SIG-M5 treated with dmso at 0.1 percent for 504 hours (cell line): ENCODE measurements around the gene SORBS1.

Source experiments
- DNase-seq: peaks from one replicate; lab custom pipeline; 2025; ENCODE audit not compliant: unreplicated experiment; lab: John Stamatoyannopoulos, UW

SORBS1 gene

DNA sequence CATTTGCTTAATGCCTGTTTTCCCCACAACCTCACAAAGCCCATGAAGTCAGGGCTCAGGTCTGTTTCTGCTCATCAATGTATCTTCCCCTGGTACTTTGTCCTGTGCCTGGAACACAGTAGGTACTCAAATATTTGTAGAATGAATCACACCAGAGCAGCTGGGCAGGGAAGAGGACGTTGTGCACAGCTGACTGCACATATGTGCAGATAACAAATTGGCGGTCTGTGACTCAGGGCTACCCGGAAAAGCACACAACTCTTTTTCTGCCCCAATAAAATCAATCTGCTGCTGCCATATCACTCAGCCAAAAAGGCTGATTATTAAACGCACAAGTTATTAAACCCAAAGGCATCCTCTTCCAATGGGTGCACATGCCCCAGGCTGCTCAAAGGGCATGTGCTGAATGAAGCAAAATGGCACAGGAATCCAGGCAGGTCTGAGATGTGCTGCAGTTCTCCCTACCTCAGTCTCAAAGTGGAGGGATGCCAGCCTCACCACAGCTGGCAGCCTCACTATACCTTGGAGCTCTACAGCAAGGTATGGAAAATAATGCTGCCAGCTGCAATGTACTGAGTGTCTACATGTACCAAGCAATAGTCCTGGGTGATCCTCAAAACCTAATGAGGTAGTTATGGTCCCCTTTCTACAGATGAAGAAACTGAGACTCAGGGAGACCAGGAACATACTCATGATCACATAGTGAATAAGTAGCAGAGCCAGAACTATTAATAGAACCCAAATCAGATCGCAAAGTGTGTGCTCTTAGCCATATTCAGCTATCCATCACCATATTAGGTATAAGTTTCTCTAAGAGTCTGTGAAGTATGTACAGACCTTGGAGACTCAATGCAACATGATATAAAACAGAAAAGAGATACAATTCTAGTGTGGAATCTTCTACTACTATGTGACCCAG is 43.4 kb downstream of the SORBS1 start:
- DNase-seq = no peak

DNA sequence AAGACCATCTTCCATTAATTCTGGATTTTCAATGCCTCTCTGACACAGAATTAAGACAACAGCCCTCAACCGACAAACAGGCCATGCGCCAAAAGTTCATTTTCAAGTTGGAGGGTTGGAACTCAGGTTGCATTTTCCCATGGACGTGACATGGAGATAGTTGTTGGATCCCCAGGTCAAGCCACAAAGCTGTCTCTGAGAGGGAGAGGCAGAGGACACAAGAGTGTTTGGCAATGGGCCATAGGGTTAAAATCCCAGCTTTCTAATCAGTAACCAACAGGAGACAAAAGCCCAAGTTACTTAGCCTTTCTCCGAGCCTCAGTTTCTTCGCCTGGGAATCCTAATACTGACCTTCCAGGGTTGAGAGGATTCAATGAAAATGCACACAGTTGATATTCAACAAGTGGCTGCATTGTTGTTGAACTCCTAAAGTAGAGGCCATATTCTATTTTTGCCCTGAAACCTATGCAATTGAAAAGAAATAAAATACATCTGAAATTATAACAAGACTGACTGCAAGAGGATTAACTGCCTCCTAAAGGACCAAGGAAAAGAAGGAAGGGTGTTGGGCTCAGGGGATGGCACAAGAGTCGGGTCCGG is 44.3 kb downstream of the SORBS1 start:
- no peak for DNase-seq

DNA sequence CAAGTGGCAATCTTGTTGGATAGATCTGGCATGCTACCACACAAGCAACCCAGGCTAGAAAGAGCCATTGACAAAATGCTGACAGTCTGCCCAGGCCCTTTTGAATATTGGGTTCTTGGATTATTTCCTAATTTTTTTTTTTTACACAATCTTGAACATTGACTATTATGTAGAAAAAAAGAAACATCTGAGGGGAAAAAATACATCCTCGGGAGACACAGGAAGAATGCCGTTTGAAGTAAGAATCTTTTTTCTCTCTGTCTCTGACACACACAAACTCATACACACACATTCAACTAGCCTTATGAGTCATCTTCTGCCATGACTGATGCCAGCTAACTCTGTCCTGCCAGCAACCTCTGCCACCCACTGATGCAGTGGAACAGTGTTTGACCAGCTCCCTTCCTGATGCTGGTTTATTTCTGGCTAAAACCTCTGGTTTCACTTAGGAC is 47.2 kb downstream of the SORBS1 start:
- DNase-seq = no peak

DNA sequence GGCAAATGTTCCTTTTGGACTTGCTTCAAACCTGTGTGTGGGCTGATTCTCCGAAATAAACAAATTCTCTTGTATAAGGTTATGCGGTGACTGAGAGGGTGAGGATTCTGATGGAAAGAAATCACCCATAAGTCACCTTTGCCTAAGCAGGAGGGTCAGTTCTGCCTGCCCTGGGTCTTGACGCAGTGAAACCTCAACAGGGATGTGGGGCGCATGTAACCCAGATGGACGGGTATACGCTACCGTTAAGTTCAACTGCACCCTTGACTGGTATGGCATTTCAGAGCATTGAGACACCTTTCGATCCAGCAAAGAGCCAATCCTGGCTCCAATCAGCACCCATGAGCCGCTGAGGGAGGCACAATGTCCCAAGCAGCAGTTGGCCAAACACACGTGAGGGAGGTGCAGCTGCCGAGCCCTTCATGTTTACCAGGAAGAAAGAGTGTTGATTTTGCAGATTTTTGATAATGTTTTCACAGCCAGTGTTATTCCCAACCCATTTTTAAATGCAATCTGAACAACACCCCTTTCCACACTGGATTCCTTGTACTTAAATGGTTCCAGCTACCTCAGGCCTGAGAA is 48.1 kb downstream of the SORBS1 start:
- no peak for DNase-seq

DNA sequence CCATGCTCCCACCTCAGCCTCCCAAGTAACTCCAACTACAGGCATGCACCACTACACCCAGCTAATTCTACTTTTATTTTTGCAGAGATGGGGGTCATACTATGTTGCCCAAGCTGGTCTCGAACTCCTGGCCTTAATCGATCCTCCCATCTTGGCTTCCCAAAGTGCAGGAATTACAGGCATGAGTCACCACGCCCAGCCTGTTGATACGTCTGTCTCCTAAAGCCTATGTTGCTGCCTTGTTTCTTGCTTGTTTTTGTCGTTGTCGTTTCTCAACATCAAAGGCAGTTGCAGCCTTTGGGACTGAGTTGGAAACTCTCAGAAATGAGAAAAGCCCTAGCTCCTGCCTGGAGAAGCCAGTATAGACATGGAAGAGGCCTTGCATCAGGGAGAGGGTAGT is 49.9 kb downstream of the SORBS1 start:
- DNase-seq = no peak

DNA sequence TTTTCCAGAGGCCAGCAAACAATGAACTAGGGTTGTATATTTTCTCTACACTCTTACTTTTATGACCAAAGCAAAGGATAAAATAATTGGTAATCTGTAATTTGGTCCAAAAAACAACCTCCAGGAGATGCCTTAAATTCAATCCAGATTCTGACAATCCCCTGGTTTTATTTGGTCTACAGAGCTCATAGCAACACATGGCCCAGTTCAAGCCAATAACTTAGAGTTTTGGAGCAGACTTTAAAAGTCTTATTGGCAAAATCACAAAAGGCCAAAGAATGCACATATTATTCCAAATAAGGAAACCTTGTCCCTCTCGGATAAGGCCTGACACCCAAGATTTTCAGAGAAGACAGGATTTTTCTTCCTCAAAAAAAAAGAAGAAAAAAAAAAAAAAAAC is 51.9 kb downstream of the SORBS1 start:
- DNase-seq = no peak

DNA sequence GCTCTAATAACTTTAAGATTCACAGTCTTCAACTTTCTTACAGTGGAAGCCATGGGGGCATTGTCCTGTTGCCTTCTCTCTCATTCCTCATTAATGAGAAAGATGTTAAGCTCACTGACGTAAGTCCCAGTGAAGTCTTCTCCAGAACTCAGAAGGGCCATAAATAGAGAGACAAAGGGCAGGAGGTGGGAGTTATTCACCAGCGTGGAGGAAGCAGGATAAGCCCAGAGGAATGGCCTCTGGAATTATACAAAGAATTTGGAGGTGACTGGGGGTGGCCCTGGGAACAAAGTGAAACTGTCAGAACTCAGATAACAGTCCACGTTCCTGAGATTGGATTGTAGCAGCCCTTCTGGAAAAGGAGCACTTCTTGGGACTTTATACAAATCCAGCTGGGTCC is 52.4 kb downstream of the SORBS1 start:
- no peak for DNase-seq

DNA sequence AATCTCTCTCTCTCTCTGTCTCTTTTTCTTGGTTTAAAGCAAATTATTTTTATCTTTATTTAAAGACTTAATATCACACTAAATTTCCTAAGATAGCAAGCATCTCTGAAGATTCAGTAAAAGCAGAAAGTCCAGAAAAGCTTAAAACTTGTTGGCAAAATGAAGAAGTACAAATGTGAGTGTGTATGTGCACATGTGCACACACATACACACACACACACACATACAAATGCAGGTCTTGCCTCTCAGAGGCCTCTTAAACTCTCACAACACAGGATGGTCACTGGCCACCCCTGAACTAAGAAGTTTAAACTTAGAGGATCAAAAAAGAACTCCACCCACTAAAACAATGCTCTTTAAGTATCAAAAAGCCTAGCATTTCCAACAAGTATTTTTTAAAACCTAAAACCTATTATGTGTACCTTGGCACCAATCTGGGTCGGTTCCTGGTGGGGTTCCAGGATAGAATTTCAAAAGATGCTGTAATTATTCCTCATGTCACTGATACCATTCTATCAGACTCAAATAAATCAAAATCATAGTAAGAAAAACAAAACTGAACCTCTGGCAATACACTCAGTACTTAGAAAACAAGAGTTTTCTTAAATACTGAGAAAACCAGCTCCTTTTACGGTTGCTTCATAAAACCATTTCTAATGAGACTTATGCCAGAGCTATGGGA is 55.0 kb downstream of the SORBS1 start:
- no peak for DNase-seq

DNA sequence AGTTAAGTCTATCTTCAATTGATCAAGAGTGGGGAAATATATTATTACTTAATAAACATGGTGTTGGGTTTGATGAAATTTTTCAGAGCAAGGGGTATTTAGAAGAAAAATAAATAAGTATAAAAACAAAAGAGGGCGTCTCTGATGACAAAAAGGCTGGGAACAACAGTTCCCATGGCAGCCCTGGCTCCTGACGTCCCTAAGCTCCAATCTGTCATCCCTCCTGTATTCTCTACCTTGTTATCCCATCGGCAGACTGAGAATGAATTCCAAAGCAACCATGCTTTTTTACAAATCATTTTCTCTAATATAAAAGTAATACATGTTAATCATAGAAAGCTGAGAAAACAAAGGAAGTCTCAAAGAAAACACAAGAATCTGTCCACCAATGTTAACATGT is 55.5 kb downstream of the SORBS1 start:
- DNase-seq = no peak

DNA sequence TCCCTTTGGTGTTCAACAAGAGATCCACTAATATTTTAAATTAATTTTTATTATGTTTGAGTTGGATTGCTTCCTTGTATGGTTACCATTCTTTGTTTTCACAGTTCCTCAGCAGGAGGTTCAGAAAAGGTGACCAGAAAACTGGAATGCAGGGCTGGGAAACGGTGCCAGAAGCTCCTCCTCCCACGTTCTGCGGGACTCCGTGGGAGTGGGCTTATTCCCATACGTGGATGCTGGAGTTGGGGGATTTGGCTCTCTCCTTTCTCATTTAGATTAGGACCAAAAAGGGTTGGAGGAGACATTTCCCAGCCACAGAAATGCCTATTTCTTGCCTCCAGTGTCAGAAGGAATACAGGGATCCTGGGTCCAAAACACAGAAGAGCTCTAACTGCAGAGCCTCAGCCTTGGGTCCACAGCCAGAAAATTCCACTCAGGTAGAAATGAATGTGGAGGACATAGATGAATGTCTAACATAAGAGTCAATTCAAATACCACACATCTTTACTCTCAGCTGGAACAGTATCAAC is 56.0 kb downstream of the SORBS1 start:
- DNase-seq = no peak

DNA sequence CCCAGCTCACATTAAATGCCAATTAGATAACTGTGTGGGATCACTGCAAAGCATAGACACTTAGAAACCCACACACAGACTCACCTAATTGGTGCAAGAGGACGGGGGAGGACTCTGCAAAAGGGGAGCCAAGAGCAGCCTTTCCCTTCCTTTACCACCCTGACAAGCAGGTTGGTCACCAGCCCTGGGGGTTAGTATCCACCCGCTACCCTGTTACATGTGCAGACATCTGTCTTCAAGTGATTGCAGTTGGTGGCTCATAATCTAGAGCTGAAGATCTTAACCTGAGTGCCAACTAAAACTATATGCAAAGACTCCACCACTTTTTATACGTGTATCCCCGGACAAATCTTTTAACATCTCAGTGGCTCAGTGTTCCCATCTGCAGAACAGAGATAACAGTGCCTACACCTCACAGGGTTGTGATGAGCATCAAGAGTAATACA is 56.9 kb downstream of the SORBS1 start:
- no peak for DNase-seq

DNA sequence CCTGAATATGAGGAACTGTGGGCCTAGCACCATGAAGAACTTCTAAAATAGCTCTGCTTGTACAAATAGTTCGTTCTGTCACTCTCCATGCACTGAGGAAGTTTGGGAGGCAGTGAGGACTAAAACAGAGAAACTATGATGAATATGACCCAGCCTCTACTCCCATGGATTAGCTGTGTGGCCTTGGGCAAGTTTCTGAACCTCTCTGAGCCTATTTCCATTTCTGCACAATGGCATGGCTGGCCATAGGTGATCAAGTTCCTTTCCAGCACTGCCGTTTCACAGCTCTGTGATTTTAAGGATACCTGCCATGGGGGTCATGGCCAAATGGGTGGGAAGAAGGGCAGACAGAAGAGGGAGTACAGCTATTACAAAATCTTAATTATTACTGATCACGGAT is 57.6 kb downstream of the SORBS1 start:
- DNase-seq = no peak

DNA sequence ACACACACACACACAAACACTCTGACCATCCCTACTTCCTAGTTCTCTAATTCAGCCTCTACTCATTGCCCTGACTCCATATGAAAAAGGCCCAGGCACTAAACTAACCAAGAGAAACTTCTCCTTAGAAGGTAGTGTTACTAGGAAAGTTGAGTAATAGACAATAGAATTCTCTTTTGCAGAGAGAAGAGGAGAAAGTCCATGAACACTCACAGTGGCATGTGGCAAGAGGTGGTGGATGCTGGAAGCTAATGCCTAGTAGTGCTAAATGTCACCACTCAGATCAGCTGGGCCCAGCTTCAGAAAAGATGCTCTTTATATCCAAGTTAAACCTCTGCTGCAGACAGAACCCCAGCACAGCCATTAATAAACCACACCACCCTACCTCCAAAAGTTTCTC is 58.2 kb downstream of the SORBS1 start:
- DNase-seq = no peak

DNA sequence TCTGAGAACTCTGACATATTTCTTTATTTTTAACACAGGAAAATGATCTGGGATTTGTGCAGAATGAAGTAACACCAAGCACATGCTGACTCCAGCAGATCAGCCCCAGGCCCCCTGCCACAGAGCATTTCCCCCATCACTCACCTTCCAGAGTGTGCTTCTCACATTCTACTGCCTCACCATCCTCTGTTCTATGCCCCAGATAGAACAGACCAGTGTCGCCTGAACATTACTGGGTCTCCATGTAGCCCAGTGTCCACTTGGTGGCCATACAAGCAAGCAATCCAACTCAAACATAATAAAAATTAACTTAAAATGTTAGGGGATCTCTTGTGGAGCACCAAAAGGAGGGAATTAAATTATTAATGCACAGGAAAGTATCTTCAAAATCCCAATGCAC is 58.8 kb downstream of the SORBS1 start:
- no peak for DNase-seq

DNA sequence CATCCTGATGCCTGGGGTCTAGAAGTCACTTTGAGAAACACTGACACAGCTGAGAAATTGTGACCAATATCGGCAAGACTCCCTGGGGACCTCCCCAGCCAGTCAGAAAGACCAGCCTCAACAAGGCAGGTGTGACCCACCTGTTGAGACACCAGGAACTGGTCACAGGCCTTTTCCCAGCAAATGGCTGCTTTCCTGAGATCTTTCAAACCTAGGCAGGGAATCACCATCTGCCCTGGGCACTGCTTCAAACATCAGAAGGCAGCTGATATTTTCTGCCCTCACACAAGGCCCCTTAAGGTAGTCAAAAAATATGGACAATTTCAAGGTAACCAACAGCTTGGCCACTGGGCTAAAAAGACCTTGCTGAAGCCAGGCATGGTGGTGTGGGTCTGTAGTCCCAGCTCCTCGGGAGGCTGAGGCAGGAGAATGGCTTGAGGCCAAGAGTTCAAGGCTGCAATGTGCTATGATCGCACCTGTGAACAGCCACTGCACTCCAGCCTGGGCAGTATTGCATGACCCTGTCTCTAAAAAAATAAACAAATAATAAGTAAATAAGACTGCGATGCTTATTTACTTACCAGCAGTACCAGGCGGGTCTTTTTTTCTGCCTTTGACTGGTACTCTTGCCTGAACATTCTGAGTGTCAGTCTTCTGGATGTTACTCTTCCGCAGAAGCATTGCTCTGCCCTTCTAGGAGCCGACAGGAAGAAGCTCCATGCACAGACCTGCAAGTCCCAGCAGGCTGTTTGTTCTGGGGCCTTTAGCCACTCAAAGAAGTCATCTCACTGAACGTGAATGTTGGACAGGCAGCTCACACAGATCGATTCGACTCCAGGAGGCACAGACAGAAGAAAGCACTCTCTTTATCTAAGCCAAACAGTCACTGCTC is 59.7 kb downstream of the SORBS1 start:
- DNase-seq = no peak

DNA sequence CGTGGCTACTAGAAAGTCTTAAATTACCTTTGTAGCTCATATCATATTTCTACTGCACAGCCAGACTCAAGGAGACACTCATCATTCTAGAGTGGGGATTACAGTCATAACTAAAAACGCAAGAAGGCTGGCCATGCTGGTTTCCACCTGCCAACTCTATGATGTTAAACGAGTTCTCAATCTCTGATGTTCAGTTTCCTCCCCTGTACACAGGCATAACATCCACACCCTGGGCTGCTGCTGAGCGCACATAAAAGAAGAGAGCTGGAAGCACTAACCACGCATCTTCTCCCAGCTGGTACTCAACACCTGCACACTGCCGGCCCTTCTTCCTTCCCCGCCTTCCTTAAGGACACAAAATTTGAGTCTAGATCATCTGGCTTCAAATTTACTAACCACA is 60.5 kb downstream of the SORBS1 start:
- DNase-seq = no peak

DNA sequence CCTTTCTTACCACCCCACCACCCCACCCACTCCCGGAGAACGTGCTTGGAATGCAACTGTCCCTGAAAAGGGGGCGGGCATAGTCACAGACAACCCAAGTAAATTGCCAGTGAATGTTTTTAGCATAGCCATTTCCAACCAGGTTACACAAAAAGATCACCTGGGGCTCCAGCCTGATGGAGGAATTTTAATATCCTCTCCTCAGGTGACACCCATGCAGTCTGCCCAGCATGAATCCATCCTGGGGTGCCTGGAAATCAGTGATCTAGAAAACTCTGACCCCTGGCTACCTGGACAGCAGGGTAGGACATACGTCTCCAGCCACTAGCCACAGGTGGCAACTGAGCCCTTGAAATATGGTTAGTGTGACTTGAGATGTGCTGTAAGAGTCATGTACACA is 61.1 kb downstream of the SORBS1 start:
- DNase-seq = no peak

DNA sequence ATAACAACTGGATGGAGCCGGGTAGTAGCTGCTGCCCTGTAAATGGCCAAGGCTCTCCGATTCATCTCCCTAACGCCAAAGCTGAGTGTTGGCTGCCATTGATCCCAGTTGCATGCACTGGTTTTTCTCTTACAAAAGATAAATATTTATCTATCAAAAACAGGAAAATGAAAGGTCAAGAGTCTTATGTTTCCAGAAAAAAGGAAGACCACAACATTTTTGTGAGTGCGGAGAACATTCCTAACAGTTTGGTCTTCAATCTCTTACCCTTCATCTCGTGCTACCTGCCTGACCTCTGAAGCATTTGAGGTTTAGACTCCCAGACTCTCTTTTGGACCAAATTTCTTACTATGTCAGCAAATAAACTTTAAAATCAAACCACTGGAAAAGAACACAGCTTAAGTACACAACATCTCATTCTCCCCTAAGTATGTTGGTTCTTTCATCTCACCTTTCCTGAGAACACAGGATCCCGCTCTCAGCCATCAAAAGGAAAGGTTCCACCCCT is 61.6 kb downstream of the SORBS1 start:
- no peak for DNase-seq

DNA sequence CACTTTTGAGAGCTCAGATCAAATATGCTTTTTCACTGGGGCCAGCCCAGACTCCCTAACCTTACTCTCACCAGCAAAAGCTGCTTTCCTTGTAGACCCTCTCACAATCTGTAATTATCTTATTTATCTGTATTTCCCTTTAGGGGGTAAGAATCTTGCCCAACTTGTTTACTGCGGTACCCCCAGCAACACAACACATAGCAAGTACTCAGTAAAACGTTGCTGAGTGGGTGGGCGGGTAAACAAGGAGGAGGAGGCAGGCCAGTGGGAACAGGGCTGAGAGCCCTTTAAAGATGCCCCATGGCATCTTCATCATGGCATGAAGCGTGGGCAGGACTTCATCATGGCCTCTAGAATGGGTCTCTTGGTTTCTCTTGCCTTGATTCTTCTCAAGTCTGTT is 64.2 kb downstream of the SORBS1 start:
- no peak for DNase-seq

DNA sequence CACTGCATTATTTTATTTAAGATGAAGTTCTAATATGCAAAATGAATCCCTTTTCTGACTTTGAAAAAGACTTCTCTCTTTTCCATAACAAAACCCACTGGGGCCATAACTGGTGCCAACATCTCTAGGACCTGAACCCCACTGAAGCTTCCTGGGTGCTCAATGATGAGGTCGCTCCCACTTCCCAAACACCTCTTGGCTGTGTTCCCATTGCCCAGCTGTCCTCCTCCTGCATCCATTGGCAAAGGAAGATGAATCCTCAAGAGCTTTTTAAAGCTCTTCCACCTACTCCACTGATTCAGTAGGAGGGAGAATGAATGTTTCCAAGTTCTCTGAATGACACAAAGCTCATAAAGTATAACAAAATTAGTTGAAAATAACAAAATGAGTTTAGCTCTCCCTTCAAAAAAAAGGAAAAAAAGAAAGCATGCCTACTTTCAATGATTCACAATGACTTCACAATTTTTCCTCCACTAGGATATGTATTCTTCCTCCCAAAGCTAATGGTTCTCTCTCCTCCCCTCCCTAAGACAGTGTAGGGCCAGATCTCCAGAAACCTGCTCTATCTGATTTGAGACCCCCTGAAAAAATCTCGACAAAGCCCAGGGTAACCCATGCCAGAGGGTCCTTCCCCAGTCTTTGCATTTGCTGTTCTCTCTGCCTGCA is 64.8 kb downstream of the SORBS1 start:
- no peak for DNase-seq
